Measurements from ENCODE around the gene PTPN7.
"Not testable (repeated sequence)": the region's sequence is repeated elsewhere in the genome, so short reads cannot be mapped to it uniquely, and the experiment has no call there.

Gene PTPN7

DNA sequence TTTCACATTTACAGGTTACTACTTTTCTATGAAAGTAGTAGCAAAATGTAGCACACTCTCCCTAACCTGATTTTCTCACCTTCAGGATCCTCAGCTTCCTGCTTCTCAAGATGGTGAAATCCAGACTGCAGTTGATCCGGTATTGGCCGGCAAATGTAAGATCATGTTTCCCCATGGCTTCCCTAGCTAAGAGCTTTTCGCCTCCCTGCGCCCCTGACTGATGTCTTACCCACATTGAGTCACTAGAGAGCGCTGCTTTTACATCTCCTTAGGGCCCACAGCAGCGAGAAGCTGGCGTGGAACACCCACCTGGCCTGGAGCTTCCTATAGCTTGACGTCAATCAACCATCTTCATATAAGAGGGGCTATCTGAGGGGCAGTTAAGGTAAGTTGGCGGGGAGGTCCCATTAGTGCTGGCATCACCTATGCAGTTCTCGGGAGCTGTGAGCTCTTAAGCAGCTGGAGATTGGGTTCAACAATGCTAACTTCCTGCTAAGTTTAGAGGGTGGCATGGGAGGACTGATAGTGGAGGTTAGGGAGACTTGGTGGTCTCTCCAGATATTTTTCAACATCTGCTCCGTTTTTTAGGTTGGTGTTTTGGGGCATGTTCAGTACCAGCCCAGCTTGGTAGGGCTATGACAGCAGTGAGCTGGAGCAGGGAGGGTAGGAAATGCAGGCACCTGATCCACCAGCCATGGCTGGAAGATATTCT lies 5.5 kb downstream of the PTPN7 start:
- intact Hi-C loops (cut with DNase I), result no loop called here

DNA sequence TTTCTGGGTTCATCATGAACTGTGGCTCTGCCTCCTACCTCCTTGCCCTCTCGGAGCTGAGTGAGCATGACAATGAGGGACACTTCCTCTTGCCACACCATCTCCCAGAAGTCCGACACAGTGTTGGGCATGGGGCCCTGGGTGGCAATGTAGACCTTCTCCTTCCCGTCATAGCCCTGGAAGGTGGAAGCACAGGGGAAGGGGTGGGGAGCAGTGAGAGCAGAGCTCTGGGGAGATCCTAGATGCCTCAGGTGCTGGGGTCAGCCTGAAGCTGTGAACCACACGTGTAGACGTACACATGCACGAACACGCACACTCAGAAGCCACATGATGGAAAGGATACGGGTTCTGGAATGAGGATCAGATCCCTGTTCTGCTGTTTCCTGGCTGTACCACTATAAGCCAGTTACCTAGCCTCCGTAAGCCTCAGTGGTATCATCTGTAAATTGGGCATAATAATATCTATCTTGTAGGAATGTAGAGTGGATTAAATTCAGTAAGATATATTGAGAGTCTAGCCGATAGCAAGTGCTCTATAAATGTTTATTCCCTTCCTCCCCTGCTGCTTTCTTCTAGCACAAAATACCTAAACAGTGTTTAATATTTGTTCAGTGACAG lies 6.1 kb downstream of the PTPN7 start:
- peak in 1 of 10 donors; percentile 29 for DNase-seq
- intact Hi-C loops (cut with DNase I), result no loop called here

More for the DNA sequence above, 5.5 kb downstream of the PTPN7 start:
- peak in 3 of 10 donors; percentile 38 to 89 (median 52) for DNase-seq

DNA sequence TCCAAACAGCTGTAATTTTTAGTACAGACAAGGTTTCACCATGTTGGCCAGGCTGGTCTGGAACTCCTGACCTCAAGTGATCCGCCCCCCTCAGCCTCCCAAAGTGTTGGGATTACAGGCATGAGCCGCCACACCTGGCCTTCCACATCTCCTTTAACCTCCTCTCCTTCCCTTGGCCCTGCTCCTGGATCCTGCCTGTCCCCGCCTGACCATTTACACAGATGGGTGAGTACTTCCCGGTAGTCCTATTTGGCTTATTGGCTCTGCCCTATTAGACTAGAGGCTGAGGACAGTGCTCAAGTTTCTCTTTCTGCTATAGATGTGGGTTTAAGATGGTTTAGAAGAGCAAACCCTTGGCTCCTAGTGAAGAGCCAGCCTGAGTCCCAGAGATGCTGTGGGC lies 7.1 kb downstream of the PTPN7 start:
- no peak for DNase-seq
- intact Hi-C loops (cut with DNase I), result no loop called here

DNA sequence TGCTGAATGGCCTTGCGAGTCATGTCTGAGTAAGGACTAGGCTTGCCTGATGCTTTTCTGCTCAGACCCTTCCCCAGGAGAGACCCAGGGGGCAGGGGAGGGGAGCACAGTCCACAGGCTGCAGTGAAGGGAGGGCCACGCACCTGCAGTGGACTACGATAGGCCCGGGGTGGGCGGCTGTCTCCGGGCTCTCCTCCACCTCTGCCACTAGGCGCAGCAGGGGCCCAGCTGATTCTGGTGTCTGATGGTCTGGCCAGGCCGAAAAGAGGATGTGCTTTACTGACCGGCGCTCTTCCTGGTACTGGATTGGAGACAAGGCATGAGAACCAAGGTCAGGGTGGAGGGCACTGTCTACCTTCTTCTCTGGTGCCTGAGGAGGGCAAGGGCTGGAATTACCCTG lies 8.0 kb downstream of the PTPN7 start:
- no peak for DNase-seq
- intact Hi-C loops (cut with DNase I), result no loop called here

DNA sequence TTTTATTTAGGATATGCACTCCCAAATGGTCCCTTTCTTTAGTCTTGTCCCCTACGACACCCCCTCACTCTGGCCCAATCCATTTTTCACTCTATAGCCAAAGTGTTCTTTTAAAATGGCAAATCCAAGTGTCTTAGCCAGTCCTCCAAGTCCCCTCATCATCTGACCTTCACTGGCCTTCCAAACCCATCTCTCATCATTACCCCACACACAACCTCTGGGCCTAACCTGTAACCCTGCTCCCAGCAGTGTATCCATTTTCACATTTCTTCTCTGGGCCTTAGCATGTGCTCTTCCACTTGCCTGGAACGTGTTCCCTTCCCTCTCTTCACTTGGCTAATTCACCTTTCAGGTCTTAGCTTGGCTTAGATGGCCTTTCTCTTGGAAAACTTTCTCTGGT lies 9.4 kb downstream of the PTPN7 start:
- no peak for DNase-seq
- intact Hi-C loops (cut with DNase I), result no loop called here

DNA sequence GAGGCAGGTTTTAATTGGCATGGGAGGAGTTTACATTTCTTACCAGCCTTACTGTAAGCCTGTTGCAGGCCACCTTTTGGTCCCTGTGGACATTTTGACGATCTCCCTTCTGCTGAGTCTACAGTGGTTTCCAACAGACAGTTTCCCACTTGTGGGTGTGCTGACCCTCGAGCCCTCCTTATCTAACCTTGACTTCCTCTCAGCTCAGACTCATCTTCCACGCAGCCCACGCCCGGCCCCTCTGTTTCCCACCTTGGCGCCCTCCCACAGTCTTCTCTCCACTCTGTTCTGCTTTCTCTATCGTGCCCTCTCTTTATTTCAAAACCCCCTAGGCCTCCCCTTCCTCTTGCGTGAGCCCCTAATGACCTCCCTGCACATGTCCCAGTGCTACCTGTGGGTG lies 9.8 kb downstream of the PTPN7 start:
- intact Hi-C loops (cut with DNase I), result no loop called here
- DNase-seq, result peak in 1 of 10 donors; percentile 49

DNA sequence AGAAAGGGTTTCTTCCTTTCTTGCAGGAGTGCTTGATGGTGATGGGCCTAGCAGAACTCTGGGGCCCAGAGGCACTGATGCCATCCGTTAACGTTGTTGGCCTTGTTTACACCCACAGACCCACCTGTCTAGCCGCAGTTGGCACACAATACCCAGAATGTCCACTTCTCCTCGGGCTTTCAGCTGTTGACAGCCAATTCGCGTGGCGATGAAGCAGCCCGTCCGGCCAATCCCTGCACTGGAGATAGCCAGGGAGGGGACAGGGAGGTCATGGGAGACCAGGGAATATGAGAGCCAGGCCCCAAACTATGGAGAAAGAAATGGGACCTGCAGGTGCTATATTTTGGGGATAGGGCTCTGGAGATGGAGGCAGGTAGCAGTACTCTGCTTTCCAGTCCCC lies 10.2 kb downstream of the PTPN7 start:
- intact Hi-C loops (cut with DNase I), result no loop called here
- DNase-seq, result peak in 1 of 10 donors; percentile 22

DNA sequence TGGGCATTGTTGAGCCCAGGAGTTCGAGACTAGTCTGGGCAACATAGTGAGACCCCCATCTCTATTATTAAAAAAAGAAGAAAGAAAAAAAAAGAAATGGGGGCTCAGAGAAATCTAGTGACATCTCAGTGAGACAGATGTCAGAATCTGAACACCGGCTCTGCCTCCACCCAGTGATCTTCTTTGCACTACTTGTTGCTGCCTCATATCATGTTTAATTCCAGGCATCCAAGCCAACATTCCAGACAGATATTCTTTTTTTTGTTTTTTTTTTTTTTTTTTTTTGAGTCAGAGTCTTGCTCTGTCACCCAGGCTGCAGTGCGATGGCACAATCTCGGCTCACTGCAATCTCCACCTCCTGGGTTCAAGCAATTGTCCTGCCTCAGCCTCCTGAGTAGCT lies 10.8 kb downstream of the PTPN7 start:
- intact Hi-C loops (cut with DNase I), result no loop called here
- no peak for DNase-seq

DNA sequence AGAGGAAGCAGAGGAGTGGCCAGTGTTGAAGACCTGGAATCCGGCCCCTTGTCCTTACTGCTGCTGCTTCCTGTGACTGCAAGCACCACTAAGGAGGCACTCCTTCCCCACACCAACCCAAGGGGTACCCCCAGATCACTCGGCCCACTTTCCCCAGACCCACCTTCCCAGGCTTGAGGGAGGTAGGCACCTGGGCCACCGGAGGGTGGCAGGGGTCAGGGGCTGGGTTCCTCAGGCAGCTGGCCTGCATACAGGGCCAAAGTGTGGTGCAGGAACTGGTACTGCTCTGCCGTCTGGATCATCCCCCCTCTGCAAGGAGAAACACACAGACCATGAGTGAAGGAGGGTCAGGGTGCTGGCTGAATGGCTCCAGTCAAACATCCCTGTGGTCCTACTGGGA lies 12.0 kb downstream of the PTPN7 start:
- DNase-seq, result no peak
- intact Hi-C loops (cut with DNase I), result no loop called here

DNA sequence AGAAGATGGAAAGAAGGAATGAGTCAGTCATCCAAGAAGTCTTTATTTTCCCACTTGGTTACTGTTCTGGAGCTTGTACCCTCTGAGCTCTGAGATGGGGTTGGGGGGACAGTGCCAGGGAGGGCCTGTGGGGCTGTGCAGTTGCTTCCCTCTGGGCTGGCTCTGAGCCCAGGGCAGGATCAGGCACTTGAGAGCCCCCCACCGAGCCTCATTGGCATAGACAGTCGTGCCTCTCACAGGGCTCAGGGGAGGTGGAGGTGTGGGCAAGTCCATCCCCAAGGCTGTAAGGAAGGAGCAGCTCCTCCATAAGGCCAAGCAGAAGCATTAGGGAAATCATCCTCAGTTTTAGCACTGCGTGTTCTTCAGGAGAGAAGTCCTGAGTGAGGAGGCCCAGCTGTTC lies 13.4 kb downstream of the PTPN7 start:
- no peak for DNase-seq
- intact Hi-C loops (cut with DNase I), result no loop called here

DNA sequence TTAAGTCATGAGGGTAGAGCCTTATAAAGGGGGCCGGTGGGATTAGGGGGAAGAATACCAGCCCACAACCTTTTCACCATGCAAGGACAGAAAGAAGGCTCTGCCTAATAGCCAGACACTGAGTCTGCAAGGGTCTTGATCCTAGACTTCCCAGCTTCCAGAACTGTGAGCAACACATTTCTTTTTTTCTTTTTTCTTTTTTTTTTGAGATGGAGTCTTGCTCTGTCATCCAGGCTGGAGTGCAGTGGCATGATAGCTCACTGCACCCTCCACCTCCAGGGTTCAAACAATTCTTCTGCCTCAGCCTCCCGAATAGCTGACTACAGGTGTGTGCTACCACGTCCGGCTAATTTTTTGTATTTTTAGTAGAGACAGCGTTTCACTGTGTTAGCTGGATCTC lies 14.1 kb downstream of the PTPN7 start:
- DNase-seq, result no peak
- intact Hi-C loops (cut with DNase I), result no loop called here

DNA sequence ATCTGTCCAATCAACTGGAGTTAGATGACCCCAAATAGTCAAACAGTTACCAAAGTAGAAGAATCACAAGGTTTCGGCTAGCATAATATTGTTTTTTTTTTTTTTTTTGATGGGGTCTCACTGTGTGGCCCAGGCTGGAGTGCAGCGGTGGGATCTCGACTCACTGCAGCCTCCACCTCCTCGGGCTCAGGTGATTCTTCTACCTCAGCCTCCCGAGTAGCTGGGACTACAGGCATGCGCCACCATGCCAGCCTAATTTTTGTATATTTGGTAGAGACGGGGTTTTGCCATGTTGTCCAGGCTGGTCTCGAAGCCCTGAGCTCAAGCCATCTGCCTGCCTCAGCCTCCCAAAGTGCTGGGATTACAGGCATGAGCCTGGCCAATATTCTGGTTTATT lies 14.7 kb downstream of the PTPN7 start:
- intact Hi-C loops (cut with DNase I); DNase-seq: not testable (repeated sequence)

DNA sequence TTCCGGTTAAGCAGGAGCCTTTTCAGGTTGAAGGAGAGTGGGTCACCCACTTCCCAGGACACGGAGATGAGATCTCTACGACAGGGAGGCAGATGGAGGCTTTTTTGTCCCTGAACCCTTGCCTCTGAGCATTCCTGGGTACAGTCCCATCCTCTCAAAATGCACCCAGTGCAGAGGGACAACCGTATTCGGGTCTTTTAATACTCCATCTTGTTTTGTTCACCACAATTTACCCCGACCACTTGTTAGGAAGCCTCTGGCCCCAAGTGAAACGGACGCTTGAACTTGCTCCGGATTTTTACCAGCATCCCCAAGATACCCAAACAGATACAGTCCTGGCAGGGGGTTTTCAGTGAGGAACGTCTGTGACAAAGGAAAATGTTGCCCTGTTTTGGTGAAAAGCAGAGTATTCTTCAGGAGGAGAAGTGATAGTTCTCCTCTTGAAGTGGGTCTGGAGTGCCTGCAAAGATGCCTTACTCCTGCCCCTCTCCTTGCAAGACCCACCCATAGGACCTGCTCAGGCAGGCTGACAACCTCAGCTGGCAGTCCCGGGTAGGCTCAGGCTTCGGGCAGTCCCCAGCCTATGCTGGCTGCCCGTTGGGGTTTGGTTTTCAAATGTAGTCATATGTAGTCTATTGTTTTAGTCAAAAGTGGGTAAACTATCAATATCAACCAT lies 15.2 kb downstream of the PTPN7 start:
- intact Hi-C loops (cut with DNase I), result no loop called here
- no peak for DNase-seq

DNA sequence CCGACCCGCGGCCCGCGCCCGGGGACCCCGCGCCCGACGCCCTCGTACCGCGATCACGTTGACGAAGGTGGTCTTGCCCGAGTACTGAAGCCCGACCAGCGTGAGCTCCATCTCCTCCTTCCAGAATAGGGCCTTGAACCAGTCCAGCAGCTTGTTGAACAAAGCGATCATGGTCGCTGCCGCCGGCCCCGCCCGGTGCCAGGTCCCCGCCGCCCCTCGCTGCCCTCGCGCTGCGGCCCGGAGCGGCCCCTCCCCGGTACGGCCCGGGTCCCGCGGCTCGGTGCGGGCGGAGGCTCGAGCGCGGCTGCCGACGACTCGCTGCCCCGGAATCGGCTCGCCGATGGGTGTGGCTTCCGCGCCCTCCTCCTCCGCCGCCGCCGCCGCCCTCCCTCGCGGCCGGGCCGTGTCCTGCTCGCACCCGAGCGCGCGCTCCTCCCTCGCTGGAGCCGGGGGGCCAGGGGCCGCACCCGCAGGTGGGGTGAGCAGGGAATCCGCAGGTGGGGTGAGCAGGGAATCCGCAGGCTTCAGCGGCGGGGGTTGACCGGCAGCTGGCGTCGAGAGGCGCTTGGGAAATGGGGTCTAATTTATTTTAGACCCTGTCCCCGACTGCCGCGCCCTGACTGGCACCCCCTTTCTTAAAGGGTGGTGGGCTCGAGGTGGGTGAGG lies 15.9 kb downstream of the PTPN7 start, which contains the start of gene ARL8A:
Gene ARL8A (minus strand): TSS at position 336 of the 666 bp plus-strand sequence. CDS start 165 bp downstream, at position 171.
- intact Hi-C loops (cut with DNase I), result no loop called here

DNA sequence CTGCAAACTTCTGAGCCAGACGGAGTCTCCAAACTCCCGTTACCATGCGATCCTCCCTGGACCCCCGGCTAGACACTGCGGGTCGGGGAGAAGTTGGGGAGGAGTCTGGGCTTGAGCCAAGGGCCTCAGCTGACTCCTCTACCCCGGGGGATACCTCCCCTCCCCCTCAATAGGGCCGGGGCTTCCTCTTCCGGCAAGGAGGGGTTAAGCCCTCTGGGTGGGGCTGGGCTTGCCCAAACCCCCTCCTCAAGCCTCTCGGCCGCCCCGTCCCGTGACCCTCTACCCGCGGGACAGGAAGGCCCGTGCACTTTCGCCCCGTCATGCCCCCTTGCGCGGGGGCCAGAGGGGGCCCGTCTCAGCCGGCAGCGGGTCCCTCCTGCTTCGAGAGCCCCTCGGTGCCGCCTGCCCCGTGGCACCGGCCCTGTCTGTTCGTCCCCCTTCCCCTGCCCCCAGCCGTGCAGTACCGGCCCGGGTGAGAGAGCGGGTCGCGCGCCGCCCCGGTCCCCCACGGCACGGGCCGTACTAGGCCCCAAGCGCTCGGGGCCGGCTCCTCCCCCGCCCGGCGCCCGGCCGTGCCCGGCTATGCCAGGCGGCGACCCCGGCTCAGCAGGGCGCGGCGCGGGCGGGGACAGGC lies 16.5 kb downstream of the PTPN7 start:
- intact Hi-C loops (cut with DNase I), result no loop called here
- DNase-seq, result peak in 2 of 10 donors; percentile 44 to 87

More for the DNA sequence above, 15.9 kb downstream of the PTPN7 start, which contains the start of gene ARL8A:
- peak; percentile 58 to 97 (median 80) for DNase-seq

DNA sequence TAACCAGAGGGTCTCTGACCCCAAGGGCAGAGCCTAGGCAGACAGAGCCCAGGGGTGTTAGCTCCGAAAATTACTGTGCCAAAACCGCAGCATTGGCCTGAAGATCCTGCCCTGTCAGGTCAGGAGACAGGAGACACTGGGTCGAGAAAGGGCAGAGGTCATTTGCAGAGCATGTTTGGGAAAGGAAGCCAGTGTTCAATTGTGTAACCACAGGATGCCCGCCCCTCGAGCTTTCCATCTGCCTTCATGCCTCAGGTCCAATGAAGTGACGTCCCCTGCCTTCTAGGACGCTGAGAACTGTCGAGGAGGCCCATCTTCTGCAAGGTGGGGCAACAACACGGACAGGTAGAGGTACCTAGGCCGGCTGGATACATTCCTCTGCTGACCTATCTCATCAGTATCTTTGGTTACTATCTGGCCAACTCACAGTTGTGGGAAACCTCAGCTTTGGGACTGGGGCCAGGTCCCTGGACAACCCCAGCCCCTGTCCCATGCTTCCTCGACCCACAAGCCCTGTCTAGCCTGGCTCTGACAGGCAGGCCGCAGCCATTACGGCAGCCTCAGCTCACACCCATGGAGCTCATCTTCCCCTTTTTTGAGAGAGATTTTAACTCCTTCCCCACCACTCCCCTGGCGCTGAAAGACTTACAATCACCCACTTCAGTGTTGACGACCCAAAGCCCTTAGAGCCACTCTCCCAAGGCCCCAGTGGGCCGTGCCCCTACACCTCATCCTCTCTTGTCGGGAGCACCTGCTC lies 17.2 kb downstream of the PTPN7 start:
- intact Hi-C loops (cut with DNase I), result no loop called here
- peak in 2 of 10 donors; percentile 28 to 75 for DNase-seq

DNA sequence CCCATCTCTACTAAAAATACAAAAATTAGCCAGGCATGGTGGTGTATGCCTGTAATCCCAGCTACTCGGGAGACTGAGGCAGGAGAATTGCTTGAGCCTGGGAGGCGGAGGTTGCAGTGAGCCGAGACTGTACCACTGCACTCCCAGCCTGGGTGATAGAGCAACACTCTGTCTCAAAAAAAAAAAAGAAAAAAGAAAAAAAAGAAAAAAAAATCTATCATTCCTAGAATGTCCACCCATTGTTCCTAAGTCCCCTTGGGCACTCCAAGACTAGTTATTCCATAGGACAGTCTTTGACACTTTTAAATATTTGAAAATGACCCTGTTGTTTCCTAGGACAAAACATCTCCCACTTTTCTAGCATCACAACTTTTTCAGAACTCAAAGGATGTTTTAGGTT lies 18.9 kb downstream of the PTPN7 start:
- DNase-seq, result not testable (repeated sequence)

DNA sequence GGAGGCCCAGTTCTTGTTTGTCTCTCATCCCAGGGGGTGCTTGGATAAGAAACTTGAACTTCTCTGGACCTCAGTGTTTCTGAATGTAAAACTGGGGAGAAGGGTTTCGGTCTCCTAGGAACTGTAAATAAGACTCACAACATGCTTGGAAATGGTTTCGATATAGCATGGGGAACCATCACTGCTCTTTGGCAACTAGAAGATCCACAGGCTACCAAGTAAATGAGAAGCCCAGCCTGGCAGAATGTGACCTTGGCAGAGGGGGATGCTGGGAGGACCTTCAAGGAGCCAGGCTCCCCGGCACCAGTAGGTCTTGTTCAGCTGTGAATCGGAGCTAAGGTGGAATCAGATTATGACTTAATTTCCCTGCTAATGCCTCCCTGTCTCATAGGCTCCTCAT lies 19.6 kb downstream of the PTPN7 start:
- DNase-seq, result no peak
- intact Hi-C loops (cut with DNase I), result no loop called here

More for the DNA sequence above, 18.9 kb downstream of the PTPN7 start:
- intact Hi-C loops (cut with DNase I), result not testable (repeated sequence)

DNA sequence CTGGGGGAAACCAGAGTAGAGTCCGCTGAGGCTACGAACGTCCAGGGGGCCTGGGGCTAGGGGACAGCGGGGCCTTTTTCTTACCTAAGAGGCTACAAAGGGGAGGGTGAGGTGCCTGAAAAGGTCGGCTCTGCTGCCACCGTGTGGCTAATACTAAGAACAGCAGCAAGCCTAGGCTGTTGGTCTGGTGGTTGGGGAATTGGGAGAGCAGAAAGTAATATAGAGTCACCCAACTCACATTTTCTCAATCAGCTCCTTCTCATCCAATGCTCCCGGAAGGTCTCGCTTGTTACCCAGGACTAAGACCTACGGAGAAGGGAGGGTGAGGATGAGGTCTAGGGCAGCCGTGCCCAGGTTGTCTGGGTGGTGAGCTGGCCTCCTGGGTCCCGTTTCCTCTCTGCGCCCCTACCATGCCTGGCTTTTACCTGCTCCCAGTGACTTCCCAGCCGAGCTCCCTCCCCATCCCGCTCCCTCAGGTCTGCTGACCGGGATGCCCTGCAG lies 25.1 kb downstream of the PTPN7 start:
- intact Hi-C loops (cut with DNase I), result loop anchor here (1.0 kb wide), 2 partner anchors 13 to 126 kb away; partner anchors contain the start of gene GPR37L1
- DNase-seq, result peak in 8 of 10 donors; percentile 61 to 96 (median 70)
